Measurements from ENCODE around the gene RBM25.

DNA sequence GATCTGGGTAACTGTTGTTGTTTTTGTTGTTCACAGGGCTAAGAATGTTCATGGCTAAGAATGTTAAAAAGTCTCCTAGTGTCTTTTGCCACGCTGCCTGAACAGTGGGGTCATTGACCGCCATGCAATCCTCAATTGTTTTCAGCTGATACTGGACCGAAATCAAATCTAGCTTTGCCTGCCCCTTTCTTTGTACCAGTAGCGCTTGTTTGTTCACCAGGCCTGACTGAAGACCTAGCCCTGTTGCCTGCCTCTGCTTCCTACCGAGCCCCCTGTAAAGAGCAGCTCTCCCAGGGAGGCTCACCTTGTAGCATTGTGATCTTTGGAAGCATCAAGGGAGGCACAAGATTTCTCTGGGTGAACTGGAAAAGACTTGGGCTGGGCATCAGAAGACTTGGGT lies 84.7 kb downstream of the RBM25 start:
- TF ChIP-seq EP300 (IDR thresholded peaks at IDR 0.05): no peak
- TF ChIP-seq, protein P1, sequence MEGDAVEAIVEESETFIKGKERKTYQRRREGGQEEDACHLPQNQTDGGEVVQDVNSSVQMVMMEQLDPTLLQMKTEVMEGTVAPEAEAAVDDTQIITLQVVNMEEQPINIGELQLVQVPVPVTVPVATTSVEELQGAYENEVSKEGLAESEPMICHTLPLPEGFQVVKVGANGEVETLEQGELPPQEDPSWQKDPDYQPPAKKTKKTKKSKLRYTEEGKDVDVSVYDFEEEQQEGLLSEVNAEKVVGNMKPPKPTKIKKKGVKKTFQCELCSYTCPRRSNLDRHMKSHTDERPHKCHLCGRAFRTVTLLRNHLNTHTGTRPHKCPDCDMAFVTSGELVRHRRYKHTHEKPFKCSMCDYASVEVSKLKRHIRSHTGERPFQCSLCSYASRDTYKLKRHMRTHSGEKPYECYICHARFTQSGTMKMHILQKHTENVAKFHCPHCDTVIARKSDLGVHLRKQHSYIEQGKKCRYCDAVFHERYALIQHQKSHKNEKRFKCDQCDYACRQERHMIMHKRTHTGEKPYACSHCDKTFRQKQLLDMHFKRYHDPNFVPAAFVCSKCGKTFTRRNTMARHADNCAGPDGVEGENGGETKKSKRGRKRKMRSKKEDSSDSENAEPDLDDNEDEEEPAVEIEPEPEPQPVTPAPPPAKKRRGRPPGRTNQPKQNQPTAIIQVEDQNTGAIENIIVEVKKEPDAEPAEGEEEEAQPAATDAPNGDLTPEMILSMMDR (IDR thresholded peaks at IDR 0.05): no peak

Data from suprapubic skin (tissue), 3 donors.